GM12892 (cell line): ENCODE results near the gene PKP4.

Source experiments
- DNase-seq: peaks from one replicate; pipeline ENCODE4 v3.0.0; 2011; ENCODE audit not compliant: insufficient read length
- FAIRE-seq: peaks from 2 replicates; lab custom pipeline; 2011; peaks lifted over from hg19 to GRCh38; lab: Jason Lieb, UNC
- POLR2A ChIP-seq: IDR thresholded peaks from 2 replicates; pipeline ENCODE4 v1.6.1; 2011; ENCODE audit warnings: low read depth, low read length, control low read depth
- POLR2AphosphoS5 ChIP-seq: IDR thresholded peaks from 2 replicates; pipeline ENCODE4 v1.6.1; 2011; ENCODE audit warnings: low read depth, low read length, control low read depth
- TAF1 ChIP-seq: IDR thresholded peaks from 2 replicates; pipeline ENCODE4 v1.6.1; 2011; ENCODE audit warnings: low read depth, mild to moderate bottlenecking, control low read depth, low read length, borderline replicate concordance

The PKP4 gene

GRCh38 chr2:158542577-158542976 lies 85.8 kb downstream of the PKP4 start:
- TF ChIP-seq POLR2A (no peak), POLR2AphosphoS5 (no peak), TAF1 (no peak)
- FAIRE-seq: no peak
- no peak for DNase-seq

GRCh38 chr2:158543957-158544356 lies 87.2 kb downstream of the PKP4 start:
- FAIRE-seq (no peak), DNase-seq (no peak)
- no peak for TF ChIP-seq POLR2A
- no peak for TF ChIP-seq POLR2AphosphoS5
- no peak for TF ChIP-seq TAF1

DNA sequence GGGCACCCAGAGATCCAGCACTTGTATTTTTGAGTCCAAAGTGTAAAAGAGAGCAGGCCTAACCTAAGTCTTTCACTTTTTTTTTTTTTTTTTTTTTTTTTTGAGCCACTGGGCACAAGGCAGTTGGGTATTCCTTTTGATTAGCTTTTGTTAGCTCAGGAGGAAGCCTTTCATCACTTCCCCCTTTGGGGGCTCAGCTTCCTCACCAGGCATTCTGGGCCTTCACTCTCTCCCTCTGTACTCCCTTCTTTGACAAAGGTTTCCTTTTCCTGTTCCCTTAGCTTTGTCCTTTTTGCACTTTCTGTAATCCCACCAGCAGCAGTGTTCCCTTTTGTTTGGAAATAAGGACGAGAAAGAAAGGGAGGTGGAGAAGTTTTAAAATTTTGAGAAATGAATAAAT lies 88.2 kb downstream of the PKP4 start:
- DNase-seq (no peak), FAIRE-seq (no peak)
- TF ChIP-seq POLR2A (no peak), POLR2AphosphoS5 (no peak), TAF1 (no peak)

- DNase-seq (no peak), FAIRE-seq (no peak)
- TF ChIP-seq TAF1 (no peak), POLR2A (no peak), POLR2AphosphoS5 (no peak)
Measured at GRCh38 chr2:158546412-158547144, 89.8 kb downstream of the PKP4 start.

GRCh38 chr2:158553257-158553656 lies 96.5 kb downstream of the PKP4 start:
- no peak for DNase-seq
- TF ChIP-seq POLR2AphosphoS5 (no peak), POLR2A (no peak), TAF1 (no peak)
- no peak for FAIRE-seq

DNA sequence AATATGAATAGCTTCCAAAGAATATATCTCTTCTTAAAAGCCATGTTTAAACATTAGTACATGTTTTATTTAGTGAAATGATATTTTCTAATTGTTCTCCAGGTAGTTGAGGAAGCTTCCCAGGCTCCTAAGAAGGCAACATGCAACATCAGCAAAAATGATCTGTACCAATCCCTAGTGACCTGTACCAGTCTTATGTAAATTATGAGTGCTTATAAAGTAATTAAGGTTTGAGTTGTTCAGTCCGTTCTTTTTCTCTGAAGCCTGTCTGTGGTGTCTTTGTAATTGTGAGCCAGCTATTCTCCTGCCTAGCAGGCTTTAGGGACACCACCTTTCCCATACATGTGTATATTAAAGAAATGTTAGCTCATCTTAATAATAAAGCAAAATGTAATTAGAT lies 98.2 kb downstream of the PKP4 start:
- DNase-seq (no peak), FAIRE-seq (no peak)
- TF ChIP-seq POLR2AphosphoS5 (no peak), POLR2A (no peak), TAF1 (no peak)

- TF ChIP-seq TAF1 (no peak), POLR2A (no peak), POLR2AphosphoS5 (no peak)
- no peak for FAIRE-seq
- DNase-seq: no peak
Measured at GRCh38 chr2:158556124-158556523, 99.4 kb downstream of the PKP4 start.

DNA sequence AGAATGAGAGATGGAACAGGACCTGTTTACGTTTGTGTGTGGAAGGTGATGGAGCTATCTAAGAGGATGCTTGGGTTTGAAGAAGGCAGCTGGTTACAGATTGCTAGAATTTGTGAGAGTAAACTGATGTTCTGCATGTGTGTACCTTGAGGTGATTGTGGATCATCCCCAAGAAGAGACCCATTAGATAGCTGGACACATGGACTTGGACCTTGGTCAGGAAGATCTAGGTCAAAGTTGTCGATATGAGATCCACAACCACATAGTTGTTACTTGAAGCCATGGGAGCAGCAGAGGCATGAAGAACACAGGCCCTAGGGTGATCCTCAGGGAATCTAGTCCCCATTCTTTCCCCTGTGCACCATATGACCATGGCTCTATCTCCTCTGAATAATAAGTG lies 101.0 kb downstream of the PKP4 start:
- FAIRE-seq: no peak
- DNase-seq: no peak
- no peak for TF ChIP-seq POLR2AphosphoS5
- no peak for TF ChIP-seq POLR2A
- TF ChIP-seq TAF1: no peak

DNA sequence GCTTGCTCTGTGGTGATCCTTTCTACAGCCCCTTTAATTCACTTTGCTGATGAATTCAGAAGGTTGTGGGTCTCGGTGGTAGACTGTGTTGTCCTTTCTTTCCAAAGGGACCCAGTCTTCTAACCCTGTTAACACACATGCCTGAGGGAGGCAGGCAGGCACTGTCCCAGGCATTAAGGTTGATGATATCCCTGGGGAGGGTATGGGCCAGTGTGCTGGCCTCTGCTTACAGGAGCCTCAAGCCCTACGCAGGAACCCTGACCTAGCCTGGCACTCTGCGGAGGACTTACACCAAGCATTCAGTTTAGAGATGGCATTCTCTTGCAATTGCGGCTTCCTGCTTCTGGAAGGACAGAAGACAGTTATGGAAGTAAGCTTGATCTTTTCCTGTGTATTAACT lies 102.5 kb downstream of the PKP4 start:
- TF ChIP-seq POLR2A (no peak), TAF1 (no peak), POLR2AphosphoS5 (no peak)
- DNase-seq (no peak), FAIRE-seq (no peak)

GRCh38 chr2:158560259-158560658 lies 103.5 kb downstream of the PKP4 start:
- TF ChIP-seq TAF1 (no peak), POLR2A (no peak), POLR2AphosphoS5 (no peak)
- FAIRE-seq: no peak
- no peak for DNase-seq

GRCh38 chr2:158561054-158561453 lies 104.3 kb downstream of the PKP4 start:
- no peak for TF ChIP-seq TAF1
- no peak for TF ChIP-seq POLR2A
- no peak for TF ChIP-seq POLR2AphosphoS5

GRCh38 chr2:158567208-158567607 lies 110.5 kb downstream of the PKP4 start:
- DNase-seq: no peak
- no peak for FAIRE-seq
- TF ChIP-seq POLR2A (no peak), TAF1 (no peak), POLR2AphosphoS5 (no peak)

More at GRCh38 chr2:158561054-158561453, 104.3 kb downstream of the PKP4 start:
- FAIRE-seq: no peak
- DNase-seq: no peak
